BJ (cell line): ENCODE results near the gene SF1. TPM values are rescaled to one million over a fixed set of nuclear protein-coding genes. Genes with fewer than 3 reads are reported as not detected.

Experiments
- CTCF ChIA-PET: fragments of 350-600 bp; formaldehyde crosslinking; extraction: SDS; loops from one replicate; lab custom pipeline; 2021; ENCODE audit warnings: antibody characterized with exemption, inconsistent platforms; lab: Yijun Ruan, JAX
- POLR2A ChIA-PET: fragments of 300-600 bp; sonication (Branson Sonifier 250); formaldehyde crosslinking; extraction: SDS; loops from one replicate; lab custom pipeline; 2021; ENCODE audit warnings: antibody characterized with exemption; lab: Charles Lee
- DNase-seq: peaks from one replicate; pipeline ENCODE4 v3.0.0-alpha.2; 2011; ENCODE audit warnings: low read depth
- H3K27me3 ChIP-seq: 2 replicates; pipeline ENCODE4 v1.6.0; 2011; ENCODE audit warnings: low read length; ENCODE audit not compliant: control insufficient read depth, insufficient read depth
- H3K36me3 ChIP-seq: 2 replicates; pipeline ENCODE4 v1.5.1; 2011; ENCODE audit warnings: low read length; ENCODE audit not compliant: control insufficient read depth, insufficient read depth
- H3K4me3 ChIP-seq: 2 replicates; pipeline ENCODE4 v1.5.1; 2011; ENCODE audit warnings: low read depth, mild to moderate bottlenecking, control low read depth, low read length
- CTCF ChIP-seq: IDR thresholded peaks from 2 replicates; pipeline ENCODE4 v1.5.1; 2011; ENCODE audit warnings: low read depth, mild to moderate bottlenecking, control low read depth, inconsistent platforms, low read length, moderate library complexity; ENCODE audit not compliant: insufficient read depth
- polyA plus RNA-seq: library from polyadenylated mRNA; depleted of rRNA; stranded (reverse); fragments of >200 nt; gene quantifications from 2 replicates; pipeline ENCODE4 v1.2.3, GENCODE V29; 2011

The SF1 gene
- polyA plus RNA-seq, 1 experiment = 41.7 TPM

DNA sequence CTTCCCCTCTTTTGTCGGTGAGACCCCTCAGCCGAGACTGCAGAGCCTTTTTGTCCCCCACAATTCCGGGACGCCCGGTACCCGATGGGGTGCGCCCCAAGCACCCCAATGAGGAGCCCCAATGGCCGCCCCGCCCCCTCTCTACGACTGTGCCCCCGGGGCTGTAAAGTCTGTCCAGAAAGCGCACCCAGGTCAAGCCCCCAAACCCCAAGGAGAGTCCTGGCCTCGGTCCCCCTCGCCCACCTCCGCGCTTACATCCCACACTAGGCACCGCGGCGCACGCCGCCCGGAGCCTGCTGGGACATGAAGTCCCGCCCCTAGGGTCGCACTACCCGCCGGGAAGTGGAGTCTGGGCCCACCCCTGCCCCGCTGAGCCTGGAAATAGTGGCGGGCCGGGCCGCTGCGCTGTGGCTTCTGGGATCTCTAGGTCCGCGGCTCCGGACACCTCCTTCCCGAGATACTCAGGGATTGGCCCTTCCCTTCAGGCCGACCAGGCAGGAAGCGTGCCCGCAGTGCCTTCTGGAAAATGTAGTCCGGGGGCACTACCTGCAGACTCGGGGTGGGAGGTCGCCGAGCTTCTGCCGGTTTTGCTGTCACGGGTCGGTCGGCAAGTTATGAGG lies 32.0 kb upstream of the SF1 start, which contains the start of gene MEN1:
TSS of gene MEN1 (minus strand) at position 281 of the 620 bp plus-strand sequence. CDS start 442 bp downstream, outside the sequence.
- peak; percentile 85 for DNase-seq
- TF ChIP-seq CTCF = no peak
- ChIA-PET CTCF (interaction anchor here (0.7 to 2.0 kb wide), 5 partner anchors 10 to 300 kb away, joined by 4 to 8 read pairs (median 4); partner anchors contain the start of gene ARL2), POLR2A (no interaction called here)
- peaks cover 10% of the 10 kb centered on the region for H3K36me3 ChIP-seq
- H3K27me3 ChIP-seq = no peaks in the 10 kb centered on the region
- H3K4me3 ChIP-seq = peak within 1 kb of the TSS; percentile 78

- ChIA-PET POLR2A (no interaction called here), CTCF (interaction anchor here (1.5 to 2.0 kb wide), 3 partner anchors 38 to 301 kb away, joined by 4 to 8 read pairs (median 4); no protein-coding TSS in a partner anchor)
- DNase-seq = no peak
Observed at GRCh38 chr11:64809781-64810241, 31.5 kb upstream of the SF1 start.

GRCh38 chr11:64805481-64805880 lies 27.1 kb upstream of the SF1 start:
- no peak overlapping the region for H3K4me3 ChIP-seq
- no peak for DNase-seq
- CTCF ChIA-PET = no interaction called here
- POLR2A ChIA-PET = no interaction called here
- H3K36me3 ChIP-seq = peaks cover 19% of the 10 kb centered on the region
- no peak for TF ChIP-seq CTCF
- H3K27me3 ChIP-seq = no peaks in the 10 kb centered on the region

More at GRCh38 chr11:64809781-64810241, 31.5 kb upstream of the SF1 start:
- Histone ChIP-seq H3K36me3 (peaks cover 15% of the 10 kb centered on the region), H3K27me3 (no peaks in the 10 kb centered on the region), H3K4me3 (peak overlapping the region; percentile 78)
- no peak for TF ChIP-seq CTCF

DNA sequence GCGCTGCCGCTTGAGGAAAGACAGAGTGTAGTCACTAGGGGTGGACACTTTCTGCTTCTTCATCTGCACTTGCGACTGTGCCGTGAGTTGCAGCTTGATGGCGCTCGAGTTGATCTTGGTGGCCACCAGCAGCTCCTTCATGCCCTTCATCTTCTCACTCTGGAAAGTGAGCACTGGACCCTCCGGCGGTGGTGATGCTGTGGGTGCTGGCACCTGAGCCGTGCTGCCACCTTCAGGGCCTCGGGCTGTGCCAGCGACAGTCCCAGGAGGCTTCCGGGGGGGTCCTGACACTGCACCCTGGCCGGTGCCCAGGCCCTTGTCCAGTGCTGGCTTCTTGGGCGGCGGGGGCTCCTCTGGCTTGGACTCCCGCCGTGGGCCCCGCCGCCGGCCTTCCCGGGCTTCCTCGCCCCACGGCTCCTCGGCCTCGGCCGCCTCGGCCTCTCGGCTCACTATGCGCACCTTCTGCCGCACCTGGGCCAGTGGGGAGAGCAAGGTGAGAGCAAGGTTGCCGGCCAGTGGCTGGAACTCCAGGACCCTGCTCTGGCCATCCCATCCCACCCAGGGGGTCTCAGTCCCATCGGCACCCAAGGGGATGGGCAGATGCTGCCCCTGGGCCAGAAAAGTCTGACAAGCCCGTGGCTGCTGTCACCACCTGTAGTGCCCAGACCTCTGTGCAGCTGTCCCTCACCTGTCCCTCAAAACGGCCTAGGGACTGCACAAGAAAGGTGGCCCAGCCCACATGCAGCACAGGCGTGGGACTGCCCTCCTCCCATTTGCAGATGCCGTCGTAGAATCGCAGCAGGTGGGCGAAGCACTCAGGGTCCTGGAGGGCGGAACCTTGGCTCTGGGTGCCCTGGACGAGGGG lies 26.2 kb upstream of the SF1 start:
- no peak for DNase-seq
- no peak overlapping the region for H3K4me3 ChIP-seq
- H3K36me3 ChIP-seq = peaks cover 19% of the 10 kb centered on the region
- H3K27me3 ChIP-seq = no peaks in the 10 kb centered on the region
- no peak for TF ChIP-seq CTCF
- ChIA-PET CTCF (interaction anchor here (0.6 to 0.9 kb wide), 3 partner anchors 17 to 41 kb away, joined by 3 read pairs; no protein-coding TSS in a partner anchor), POLR2A (no interaction called here)

GRCh38 chr11:64803846-64804345 lies 25.6 kb upstream of the SF1 start:
- Histone ChIP-seq H3K36me3 (peaks cover 22% of the 10 kb centered on the region), H3K27me3 (no peaks in the 10 kb centered on the region), H3K4me3 (peak overlapping the region; percentile 52)
- POLR2A ChIA-PET = no interaction called here
- no peak for TF ChIP-seq CTCF
- CTCF ChIA-PET = interaction anchor here (0.5 to 0.9 kb wide), 3 partner anchors 16 to 375 kb away, joined by 3 read pairs; no protein-coding TSS in a partner anchor
- no peak for DNase-seq
